B cell (primary cell): ENCODE measurements around the gene NHEJ1. TPM values are rescaled to one million over a fixed set of nuclear protein-coding genes. Genes with fewer than 3 reads are reported as not detected.

Experiments used
- ATAC-seq: fragments of 200-7000 bp; cut with Tn5 transposase; one replicate; pipeline ENCODE4 v1.10.0; 2021; ENCODE audit warnings: low read depth, mild to moderate bottlenecking, moderate number of reproducible peaks, moderate library complexity
- CTCF ChIA-PET: fragments of 350-600 bp; sonication (Branson Sonifier 250); formaldehyde crosslinking; loops from one replicate; lab custom pipeline; 2021; ENCODE audit warnings: antibody characterized with exemption, inconsistent platforms; lab: Charles Lee
- POLR2A ChIA-PET: fragments of 350-600 bp; sonication (Branson Sonifier 250); formaldehyde crosslinking; loops from one replicate; lab custom pipeline; 2021; ENCODE audit warnings: antibody characterized with exemption; lab: Charles Lee
- DNase-seq: peaks from one replicate; pipeline ENCODE4 v3.0.0; 2013
- H2AFZ ChIP-seq: 2 replicates; pipeline ENCODE4 v1.6.1; 2012; ENCODE audit warnings: mild to moderate bottlenecking, low read depth, low read length; ENCODE audit not compliant: insufficient read depth, poor library complexity, severe bottlenecking
- H3K27ac ChIP-seq, 2 donors: 1 replicate in 1 of 2; 2 replicates in 1 of 2; pipeline ENCODE4 v1.5.1; 2012 to 2013; ENCODE audit warnings: low read length in 2 of 2, mild to moderate bottlenecking in 2 of 2, moderate library complexity in 1 of 2
- H3K27me3 ChIP-seq, 4 experiments: fragments of 200-600 bp in 1 of 4; sonication (generic) in 1 of 4; replicated peaks in 1 of 4; 1 replicate in 2 of 4; 2 replicates in 2 of 4; pipeline versions ENCODE4 v1.6.1 to v1.7.0; 2013 to 2016; ENCODE audit warnings: low read length in 3 of 4, mild to moderate bottlenecking in 2 of 4, mixed read lengths in 1 of 4, moderate library complexity in 1 of 4; ENCODE audit not compliant: insufficient read depth in 4 of 4, control insufficient read depth in 3 of 4; ENCODE audit errors: control extremely low read depth in 1 of 4
- H3K36me3 ChIP-seq, 2 experiments: replicated peaks in 1 of 2; 1 replicate in 1 of 2; 2 replicates in 1 of 2; pipeline versions ENCODE4 v1.6.1 to v1.7.1; 2013; ENCODE audit warnings: low read length in 1 of 2; ENCODE audit not compliant: insufficient read depth in 2 of 2, control insufficient read depth in 1 of 2; ENCODE audit errors: control extremely low read depth in 1 of 2, extremely low read depth in 1 of 2
- H3K4me1 ChIP-seq, 2 donors: fragments of 200-600 bp in 1 of 2; sonication (generic) in 1 of 2; 1 replicate in 1 of 2; 2 replicates in 1 of 2; pipeline versions ENCODE4 v1.5.1 to v1.6.1; 2013 to 2017; ENCODE audit warnings: low read length in 2 of 2; ENCODE audit not compliant: control insufficient read depth in 2 of 2, insufficient read depth in 2 of 2
- H3K4me2 ChIP-seq: replicated peaks from 2 replicates; pipeline ENCODE3; 2012; ENCODE audit warnings: mild to moderate bottlenecking, low read depth, low read length; ENCODE audit not compliant: poor library complexity, severe bottlenecking
- H3K4me3 ChIP-seq, 5 experiments: fragments of 200-600 bp in 1 of 5; sonication (generic) in 1 of 5; 1 replicate in 3 of 5; 2 replicates in 2 of 5; pipeline versions ENCODE4 v1.5.1 to v1.7.0; 2011 to 2016; ENCODE audit warnings: low read length in 4 of 5, mild to moderate bottlenecking in 4 of 5, low read depth in 2 of 5, control low read depth in 1 of 5, moderate library complexity in 1 of 5; ENCODE audit not compliant: insufficient read depth in 1 of 5; ENCODE audit errors: control extremely low read depth in 1 of 5, extremely low read depth in 1 of 5
- H3K79me2 ChIP-seq: fragments of 200-600 bp; sonication (generic); one replicate; pipeline ENCODE4 v1.6.0; 2016; ENCODE audit warnings: low read length; ENCODE audit not compliant: control insufficient read depth, insufficient read depth
- H3K9ac ChIP-seq: fragments of 200-600 bp; sonication (generic); 2 replicates; pipeline ENCODE4 v1.6.1; 2017; ENCODE audit warnings: mild to moderate bottlenecking, low read length, moderate library complexity
- H3K9me3 ChIP-seq, 3 donors: one replicate each; pipeline versions ENCODE4 v1.6.1 to v1.7.1; 2013; ENCODE audit warnings: low read length in 2 of 3; ENCODE audit not compliant: control insufficient read depth in 2 of 3, insufficient read depth in 1 of 3; ENCODE audit errors: control extremely low read depth in 1 of 3
- H4K20me1 ChIP-seq: 2 replicates; pipeline ENCODE4 v1.6.0; 2012; ENCODE audit warnings: mild to moderate bottlenecking, low read length; ENCODE audit not compliant: insufficient read depth, control insufficient read depth, poor library complexity, severe bottlenecking
- H3K27ac Mint-ChIP-seq: one replicate; pipeline ENCODE4 v1.8.0; 2021; ENCODE audit warnings: mixed read lengths
- H3K27me3 Mint-ChIP-seq: one replicate; pipeline ENCODE4 v1.8.0; 2021; ENCODE audit warnings: mixed read lengths
- H3K4me1 Mint-ChIP-seq: one replicate; pipeline ENCODE4 v1.8.0; 2021; ENCODE audit warnings: mixed read lengths
- H3K4me3 Mint-ChIP-seq: one replicate; pipeline ENCODE4 v1.8.0; 2021; ENCODE audit warnings: mixed read lengths
- H3K9me3 Mint-ChIP-seq: one replicate; pipeline ENCODE4 v1.8.0; 2022; ENCODE audit warnings: mixed read lengths; ENCODE audit not compliant: insufficient read depth
- EZH2 ChIP-seq: IDR thresholded peaks from 2 replicates; pipeline ENCODE4 v1.6.1; 2012; ENCODE audit warnings: borderline replicate concordance, low read depth, mild to moderate bottlenecking, moderate library complexity, low read length; ENCODE audit not compliant: insufficient read depth, poor library complexity, severe bottlenecking
- WGBS: methylation state at CpG from one replicate; pipeline ENCODE4 v1.1.5; 2013; ENCODE audit warnings: missing lambda C conversion rate; ENCODE audit not compliant: insufficient coverage; 5-methylcytosine and 5-hydroxymethylcytosine counted together
- intact Hi-C: fragments of 100-400 bp; cut with micrococcal nuclease; formaldehyde crosslinking; loops from one replicate; pipeline ENCODE4 v1.10.0; 2022
- polyA plus RNA-seq: library from polyadenylated mRNA; depleted of rRNA; stranded (reverse); fragments of >200 nt; gene quantifications from 2 replicates; pipeline ENCODE4 v1.2.3, GENCODE V29; 2012
- total RNA-seq, 2 donors: library from RNA; stranded (reverse); fragments of 120-200 nt in 1 of 2; gene quantifications; 1 replicate in 1 of 2; 2 replicates in 1 of 2; pipeline versions ENCODE4 v1.2.3 to v1.2.4, GENCODE V29; 2013 to 2022
- TF ChIP-seq, protein P1 (sequence below): fragments of 200-600 bp; IDR thresholded peaks from one replicate; pipeline ENCODE4 v1.8.0; 2022; ENCODE audit warnings: antibody characterized with exemption, mild to moderate bottlenecking

Gene NHEJ1
- total and polyA plus RNA-seq, 2 donors (not counting 1 experiment from before 2014, with no cell fraction given), result 14.9 to 25.0 TPM

DNA sequence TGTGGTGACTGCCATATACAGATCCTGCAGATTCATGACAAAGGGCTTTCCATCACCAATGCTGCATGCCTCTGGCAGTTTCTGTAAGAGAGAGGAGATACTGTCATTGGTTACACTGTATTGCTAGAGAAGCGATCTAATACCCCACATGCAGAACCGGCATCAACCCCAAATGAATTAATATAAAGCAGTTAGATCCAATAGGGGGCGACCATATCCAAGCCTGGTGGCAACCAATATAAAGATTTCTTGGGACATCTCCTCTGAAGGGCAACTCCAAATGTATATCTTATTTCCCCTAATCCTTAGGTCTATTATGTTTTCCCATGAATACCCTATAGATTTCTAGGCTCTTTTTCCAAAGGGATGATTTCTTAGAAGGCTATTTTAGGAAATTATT lies 82.5 kb downstream of the NHEJ1 start:
- ChIA-PET CTCF (interaction anchor here (0.7 kb wide), 1 partner anchor 10 kb away, joined by 4 read pairs; no protein-coding TSS in a partner anchor), POLR2A (no interaction called here)
- peaks cover 13% of the 10 kb centered on the region for H3K4me1 Mint-ChIP-seq
- Histone ChIP-seq H3K9ac (no peak overlapping the region), H3K27ac (no peak overlapping the region), H3K79me2 (no peaks in the 10 kb centered on the region), H3K9me3 (no peaks in the 10 kb centered on the region), H3K27me3 (no peaks in the 10 kb centered on the region), H2AFZ (no peak overlapping the region), H3K4me1 (peaks cover 0 to 3% of the 10 kb centered on the region in 2 donors), H4K20me1 (peaks cover 4% of the 10 kb centered on the region), H3K4me2 (no peak overlapping the region), H3K4me3 (no peak overlapping the region), H3K36me3 (peaks cover 7 to 29% of the 10 kb centered on the region in 2 experiments)
- H3K4me3 Mint-ChIP-seq, result no peak overlapping the region
- no CpG with 5 or more reads among the region's 3 CpGs for WGBS
- no peaks in the 10 kb centered on the region for H3K9me3 Mint-ChIP-seq
- intact Hi-C loops, result no loop called here
- no peak overlapping the region for H3K27ac Mint-ChIP-seq
- ATAC-seq (no peak), DNase-seq (no peak)
- TF ChIP-seq, protein P1, sequence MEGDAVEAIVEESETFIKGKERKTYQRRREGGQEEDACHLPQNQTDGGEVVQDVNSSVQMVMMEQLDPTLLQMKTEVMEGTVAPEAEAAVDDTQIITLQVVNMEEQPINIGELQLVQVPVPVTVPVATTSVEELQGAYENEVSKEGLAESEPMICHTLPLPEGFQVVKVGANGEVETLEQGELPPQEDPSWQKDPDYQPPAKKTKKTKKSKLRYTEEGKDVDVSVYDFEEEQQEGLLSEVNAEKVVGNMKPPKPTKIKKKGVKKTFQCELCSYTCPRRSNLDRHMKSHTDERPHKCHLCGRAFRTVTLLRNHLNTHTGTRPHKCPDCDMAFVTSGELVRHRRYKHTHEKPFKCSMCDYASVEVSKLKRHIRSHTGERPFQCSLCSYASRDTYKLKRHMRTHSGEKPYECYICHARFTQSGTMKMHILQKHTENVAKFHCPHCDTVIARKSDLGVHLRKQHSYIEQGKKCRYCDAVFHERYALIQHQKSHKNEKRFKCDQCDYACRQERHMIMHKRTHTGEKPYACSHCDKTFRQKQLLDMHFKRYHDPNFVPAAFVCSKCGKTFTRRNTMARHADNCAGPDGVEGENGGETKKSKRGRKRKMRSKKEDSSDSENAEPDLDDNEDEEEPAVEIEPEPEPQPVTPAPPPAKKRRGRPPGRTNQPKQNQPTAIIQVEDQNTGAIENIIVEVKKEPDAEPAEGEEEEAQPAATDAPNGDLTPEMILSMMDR, result no peak
- TF ChIP-seq EZH2, result no peak
- H3K27me3 Mint-ChIP-seq, result no peaks in the 10 kb centered on the region

DNA sequence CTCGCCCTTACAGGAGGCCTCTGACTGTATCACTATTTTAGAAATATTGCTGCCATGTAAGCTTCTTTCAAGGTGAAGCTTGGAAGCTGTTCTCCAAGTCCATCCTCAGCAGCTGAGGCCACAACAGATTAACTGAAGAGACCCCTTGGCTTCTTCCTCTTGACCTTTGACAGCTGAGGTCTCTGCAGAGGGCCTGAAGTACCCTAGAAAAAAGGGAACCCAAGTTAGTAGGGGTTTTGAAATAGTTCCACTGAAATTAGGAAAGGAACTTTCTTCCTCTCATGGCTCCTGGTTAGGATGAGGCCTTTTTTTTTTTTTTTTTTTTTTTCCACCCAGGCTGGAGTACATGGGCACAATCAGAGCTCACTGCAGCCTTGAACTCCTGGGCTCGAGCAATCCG lies 84.4 kb downstream of the NHEJ1 start:
- Histone ChIP-seq H3K4me2 (no peak overlapping the region), H3K27ac (no peak overlapping the region), H3K4me3 (no peak overlapping the region), H4K20me1 (peaks cover 4% of the 10 kb centered on the region), H3K4me1 (no peaks in the 10 kb centered on the region), H3K27me3 (no peaks in the 10 kb centered on the region), H3K9ac (no peak overlapping the region), H3K79me2 (no peaks in the 10 kb centered on the region), H2AFZ (no peak overlapping the region), H3K9me3 (no peaks in the 10 kb centered on the region), H3K36me3 (peaks cover 7 to 29% of the 10 kb centered on the region in 2 experiments)
- H3K27ac Mint-ChIP-seq, result no peak overlapping the region
- no peaks in the 10 kb centered on the region for H3K4me1 Mint-ChIP-seq
- DNase-seq (no peak), ATAC-seq (no peak)
- 100% methylated on average over 3 of the region's 3 CpGs for WGBS
- no peak overlapping the region for H3K4me3 Mint-ChIP-seq
- POLR2A ChIA-PET, result no interaction called here
- no peaks in the 10 kb centered on the region for H3K9me3 Mint-ChIP-seq
- no peaks in the 10 kb centered on the region for H3K27me3 Mint-ChIP-seq
- CTCF ChIA-PET, result interaction anchor here (1.5 kb wide), 1 partner anchor 43 kb away, joined by 4 read pairs; no protein-coding TSS in a partner anchor
- TF ChIP-seq, protein P1, result no peak
- intact Hi-C loops, result no loop called here
